Measurements from ENCODE around the gene OR2M3. TPM values are rescaled to one million over a fixed set of nuclear protein-coding genes. Genes with fewer than 3 reads are reported as not detected.

OR2M3 gene
- total RNA-seq, 2 donors from 2014 or later: not detected

DNA sequence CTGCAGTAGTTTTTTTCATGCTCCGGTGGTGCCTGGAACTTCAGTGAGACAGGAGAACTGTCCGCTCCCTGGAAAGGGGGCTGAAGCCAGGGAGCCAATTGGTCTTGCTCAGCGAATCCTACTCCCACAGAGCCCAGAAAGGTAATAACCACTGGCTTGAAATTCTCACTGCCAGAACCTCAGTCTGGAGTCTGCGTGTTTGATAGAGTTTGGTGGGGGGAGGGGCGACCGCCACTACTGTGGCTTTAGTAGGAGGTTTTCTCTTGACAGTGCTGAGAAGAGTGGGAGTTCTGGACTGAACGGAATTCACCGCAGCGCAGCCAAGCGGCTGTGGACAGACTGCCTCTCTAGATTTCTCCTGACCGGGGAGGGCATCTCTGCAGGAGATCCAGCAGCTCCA is 8.0 kb upstream of the OR2M3 start:
- DNase-seq (no peak), ATAC-seq (no peak)
- H3K9me3 ChIP-seq: peaks cover 0 to 14% (median 0%) of the 10 kb centered on the region in 3 donors
- intact Hi-C loops (cut with DNase I): no loop called here
- 23 to 45% methylated on average over 8 to 11 of the region's 11 CpGs for WGBS, 2 donors
- no peaks in the 10 kb centered on the region for H3K27me3 ChIP-seq
- no peak overlapping the region for H3K4me3 ChIP-seq
- H3K36me3 ChIP-seq (replicated peaks in 1 of 2; ENCODE audit: insufficient read depth in 1 of 2, low read depth in 2 of 2): no peaks in the 10 kb centered on the region
- TF ChIP-seq, protein P1, sequence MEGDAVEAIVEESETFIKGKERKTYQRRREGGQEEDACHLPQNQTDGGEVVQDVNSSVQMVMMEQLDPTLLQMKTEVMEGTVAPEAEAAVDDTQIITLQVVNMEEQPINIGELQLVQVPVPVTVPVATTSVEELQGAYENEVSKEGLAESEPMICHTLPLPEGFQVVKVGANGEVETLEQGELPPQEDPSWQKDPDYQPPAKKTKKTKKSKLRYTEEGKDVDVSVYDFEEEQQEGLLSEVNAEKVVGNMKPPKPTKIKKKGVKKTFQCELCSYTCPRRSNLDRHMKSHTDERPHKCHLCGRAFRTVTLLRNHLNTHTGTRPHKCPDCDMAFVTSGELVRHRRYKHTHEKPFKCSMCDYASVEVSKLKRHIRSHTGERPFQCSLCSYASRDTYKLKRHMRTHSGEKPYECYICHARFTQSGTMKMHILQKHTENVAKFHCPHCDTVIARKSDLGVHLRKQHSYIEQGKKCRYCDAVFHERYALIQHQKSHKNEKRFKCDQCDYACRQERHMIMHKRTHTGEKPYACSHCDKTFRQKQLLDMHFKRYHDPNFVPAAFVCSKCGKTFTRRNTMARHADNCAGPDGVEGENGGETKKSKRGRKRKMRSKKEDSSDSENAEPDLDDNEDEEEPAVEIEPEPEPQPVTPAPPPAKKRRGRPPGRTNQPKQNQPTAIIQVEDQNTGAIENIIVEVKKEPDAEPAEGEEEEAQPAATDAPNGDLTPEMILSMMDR (IDR thresholded peaks at IDR 0.05): no peak
- TF ChIP-seq POLR2A (IDR thresholded peaks at IDR 0.05): no peak
- no peak overlapping the region for H3K27ac ChIP-seq
- no peaks in the 10 kb centered on the region for H3K4me1 ChIP-seq

DNA sequence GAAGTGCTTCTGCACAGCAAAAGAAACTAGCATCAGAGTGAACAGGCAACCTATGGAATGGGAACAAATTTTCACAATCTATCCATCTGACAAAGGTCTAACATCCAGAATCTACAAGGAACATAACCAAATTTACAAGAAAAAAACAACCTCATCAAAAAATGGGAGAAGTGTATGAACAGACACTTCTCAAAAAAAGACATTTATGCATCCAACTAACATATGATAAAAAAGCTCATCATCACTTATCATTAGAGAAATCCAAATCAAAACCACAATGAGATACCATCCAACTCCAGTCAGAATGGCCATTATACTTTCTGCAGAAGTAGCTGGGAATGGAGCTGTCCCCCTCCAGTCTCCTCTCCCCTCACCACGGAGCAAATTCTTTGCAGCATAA is 2.9 kb upstream of the OR2M3 start:
- TF ChIP-seq, protein P1 (IDR thresholded peaks at IDR 0.05): no peak
- no peak for TF ChIP-seq POLR2A (IDR thresholded peaks at IDR 0.05)
- intact Hi-C loops (cut with DNase I): no loop called here
- DNase-seq (no peak), ATAC-seq (no peak)
- Histone ChIP-seq H3K27ac (no peak overlapping the region), H3K4me3 (no peak overlapping the region), H3K9me3 (peaks cover 0 to 14% (median 0%) of the 10 kb centered on the region in 3 donors), H3K27me3 (no peaks in the 10 kb centered on the region), H3K36me3 (replicated peaks in 1 of 2; ENCODE audit: insufficient read depth in 1 of 2, low read depth in 2 of 2) (no peaks in the 10 kb centered on the region), H3K4me1 (no peaks in the 10 kb centered on the region)
- 24 to 42% methylated on average over 1 of the region's 1 CpG for WGBS, 2 donors

DNA sequence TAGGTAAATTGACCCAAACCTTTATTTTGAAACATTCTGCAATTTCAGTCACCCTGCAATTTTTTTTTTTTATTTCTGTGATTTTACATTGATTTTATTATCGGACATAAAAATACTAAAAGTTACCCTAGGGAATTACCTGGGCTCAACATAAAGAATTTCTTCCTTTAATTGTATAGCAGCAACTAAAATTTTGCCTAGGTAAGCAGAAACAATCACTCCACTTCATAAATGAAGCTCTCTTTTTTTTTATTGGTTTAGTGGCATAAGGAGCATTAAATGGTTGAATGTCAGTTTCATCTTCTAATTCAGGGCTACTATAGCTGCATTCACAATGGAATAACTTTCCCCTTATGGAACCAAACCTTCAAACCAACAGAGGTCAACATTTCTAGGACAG is 18.8 kb downstream of the OR2M3 start:
- H3K27ac ChIP-seq: no peak overlapping the region
- H3K4me1 ChIP-seq: no peaks in the 10 kb centered on the region
- intact Hi-C loops (cut with DNase I): no loop called here
- DNase-seq: no peak
- H3K9me3 ChIP-seq: no peaks in the 10 kb centered on the region
- ATAC-seq: no peak
- TF ChIP-seq, protein P1 (IDR thresholded peaks at IDR 0.05): no peak
- no peak for TF ChIP-seq POLR2A (IDR thresholded peaks at IDR 0.05)
- H3K4me3 ChIP-seq: no peak overlapping the region
- no peaks in the 10 kb centered on the region for H3K36me3 ChIP-seq (replicated peaks in 1 of 2; ENCODE audit: insufficient read depth in 1 of 2, low read depth in 2 of 2)
- H3K27me3 ChIP-seq: no peaks in the 10 kb centered on the region
- WGBS, 2 donors: 75 to 86% methylated on average over 1 of the region's 1 CpG

DNA sequence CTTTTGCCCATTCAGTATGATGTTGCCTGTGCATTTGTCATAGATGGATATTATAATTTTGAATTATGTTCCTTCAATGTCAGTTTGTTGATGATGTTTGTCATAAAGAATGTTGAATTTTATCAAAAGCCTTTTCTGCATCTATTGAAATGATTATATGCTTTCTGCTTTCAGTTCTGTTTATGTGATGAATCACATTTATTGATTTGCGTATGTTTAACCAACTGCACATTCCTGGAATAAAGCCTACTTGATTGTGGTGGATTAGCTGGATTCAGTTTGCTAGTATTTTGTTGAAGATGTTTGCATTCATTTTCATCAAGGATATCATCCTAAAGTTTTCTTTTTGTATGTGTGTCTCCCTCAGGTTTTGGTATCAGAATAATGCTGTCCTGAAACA is 28.5 kb downstream of the OR2M3 start:
- DNase-seq: no peak
- H3K9me3 ChIP-seq: no peaks in the 10 kb centered on the region
- WGBS, 2 donors: 32 to 71% methylated on average over 1 of the region's 1 CpG
- no peak for ATAC-seq
- intact Hi-C loops (cut with DNase I): no loop called here
- H3K4me1 ChIP-seq: no peaks in the 10 kb centered on the region
- H3K27me3 ChIP-seq: no peaks in the 10 kb centered on the region
- H3K36me3 ChIP-seq (replicated peaks in 1 of 2; ENCODE audit: insufficient read depth in 1 of 2, low read depth in 2 of 2): no peaks in the 10 kb centered on the region
- no peak overlapping the region for H3K27ac ChIP-seq
- TF ChIP-seq, protein P1 (IDR thresholded peaks at IDR 0.05): no peak
- TF ChIP-seq POLR2A (IDR thresholded peaks at IDR 0.05): no peak
- H3K4me3 ChIP-seq: no peak overlapping the region

DNA sequence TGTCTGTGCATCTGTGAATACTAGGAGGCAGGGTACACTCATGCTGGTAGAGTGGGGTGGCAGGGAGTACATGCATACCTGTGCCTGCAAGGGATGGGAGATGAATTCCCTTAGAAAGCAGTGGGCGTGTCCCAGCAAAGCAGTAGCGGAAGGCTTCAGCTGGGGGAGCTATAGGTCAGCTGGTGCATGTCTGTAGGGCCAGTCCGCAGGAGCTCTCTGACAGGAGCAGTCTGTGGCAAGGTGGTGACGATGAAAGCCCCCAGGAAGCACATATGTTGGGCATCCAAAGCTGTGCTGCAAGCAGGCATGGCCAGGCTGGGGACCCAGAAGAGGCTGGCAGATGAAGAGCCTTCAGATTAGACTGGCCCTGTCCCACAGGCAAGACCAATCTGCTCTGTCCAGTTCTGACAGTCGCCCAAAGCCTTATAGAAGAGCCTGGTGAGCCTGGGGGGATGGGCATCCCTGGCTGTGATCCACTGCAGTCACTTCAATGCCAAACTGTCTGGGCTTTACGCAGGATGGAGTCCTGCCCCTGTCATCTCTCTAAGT is 32.4 kb downstream of the OR2M3 start:
- no peak for ATAC-seq
- intact Hi-C loops (cut with DNase I): no loop called here
- DNase-seq: no peak
- 29 to 59% methylated on average over 3 to 6 of the region's 6 CpGs for WGBS, 2 donors
- Histone ChIP-seq H3K4me1 (no peaks in the 10 kb centered on the region), H3K27ac (no peak overlapping the region), H3K36me3 (replicated peaks in 1 of 2; ENCODE audit: insufficient read depth in 1 of 2, low read depth in 2 of 2) (no peaks in the 10 kb centered on the region), H3K9me3 (no peaks in the 10 kb centered on the region), H3K4me3 (no peak overlapping the region), H3K27me3 (no peaks in the 10 kb centered on the region)
- no peak for TF ChIP-seq POLR2A (IDR thresholded peaks at IDR 0.05)
- TF ChIP-seq, protein P1 (IDR thresholded peaks at IDR 0.05): no peak

Measured in body of pancreas (tissue), 4 donors.